ENCODE measurements around the gene CDK5. TPM values are rescaled to one million over a fixed set of nuclear protein-coding genes. Genes with fewer than 3 reads are reported as not detected.

Gene CDK5
- total and polyA plus RNA-seq, 2 of the 13 experiments (the other 11 are each of a cell fraction or from before 2014, with no cell fraction given), result 16.4 to 21.3 TPM

DNA sequence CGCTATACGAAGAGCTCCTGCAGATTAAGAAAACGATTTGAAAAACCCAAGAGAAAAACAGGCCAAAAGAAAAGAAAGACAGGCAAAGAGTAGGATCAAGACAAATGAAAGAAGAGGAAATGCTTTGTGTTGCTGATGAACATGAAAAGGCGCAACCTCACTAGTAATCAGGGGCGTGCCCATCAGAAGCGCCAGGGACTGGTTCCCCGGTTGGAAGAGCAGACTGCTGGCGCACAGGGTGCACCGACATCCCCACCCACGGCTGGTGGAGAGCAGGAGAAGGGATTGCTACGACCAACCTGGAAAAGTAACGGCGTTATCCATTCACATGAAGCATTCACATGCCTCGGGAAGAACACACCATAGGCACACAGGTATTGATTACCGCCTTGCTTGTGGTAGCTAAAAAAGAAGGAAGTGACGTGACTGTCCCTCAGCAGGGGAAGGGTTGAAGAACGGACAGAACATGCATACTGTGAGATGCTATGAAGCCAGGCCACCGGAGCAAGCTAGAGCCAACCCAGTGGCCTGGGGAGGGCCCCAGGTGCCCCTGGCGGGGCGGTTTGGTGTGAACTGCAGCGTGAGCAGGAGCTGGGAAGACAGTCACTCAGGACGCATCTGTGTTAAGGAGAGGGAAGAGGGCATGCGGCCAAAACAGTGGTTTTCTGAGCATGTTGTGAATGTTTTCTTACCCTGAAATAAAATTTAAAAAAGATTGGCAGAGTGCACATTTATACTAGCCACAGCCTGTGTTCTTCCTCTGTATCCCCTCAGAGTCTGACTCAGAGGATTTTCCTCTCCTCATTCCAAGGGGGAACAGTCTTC lies 46.9 kb upstream of the CDK5 start:
- ATAC-seq (no peak), DNase-seq (ENCODE audit: low spot score) (no peak), FAIRE-seq (no peak)
- peaks cover 14% of the 10 kb centered on the region for H3K4me1 ChIP-seq (ENCODE audit: insufficient read depth, low read length)
- no peaks in the 10 kb centered on the region for H3K27me3 ChIP-seq (ENCODE audit: control insufficient read depth in 1 of 2, insufficient read depth in 2 of 2, low read length in 2 of 2)
- intact Hi-C loops (cut with micrococcal nuclease; ENCODE audit: unreplicated experiment), result no loop called here
- peaks cover 49% of the 10 kb centered on the region for H3K79me2 ChIP-seq (ENCODE audit: insufficient read depth, low read length)
- in situ Hi-C loops (cut with HindIII; ENCODE audit: extremely low pct_ligation_motif_present, low pct_unique_long_range_greater_than_20kb), result no loop called here
- peaks cover 7 to 21% of the 10 kb centered on the region in 2 experiments; a peak in 3 of 5 replicates for H3K36me3 ChIP-seq (replicated peaks in 1 of 2; ENCODE audit: control insufficient read depth in 1 of 2, insufficient read depth in 2 of 2, low read length in 2 of 2)
- WGBS (ENCODE audit: low lambda C conversion rate), result 99% methylated on average over 23 of the region's 23 CpGs
- no peak overlapping the region for H3K4me2 ChIP-seq (ENCODE audit: low read depth, low read length)
- ChIA-PET CTCF (ENCODE audit: low intra/inter-chr PET ratio, low total read pairs) (no interaction called here), POLR2A (no interaction called here)
- H3K27ac ChIP-seq (ENCODE audit: extremely low read length, insufficient read depth, low read length), result no peak overlapping the region
- no peak overlapping the region for H2AFZ ChIP-seq (ENCODE audit: low read length)
- H4K20me1 ChIP-seq (ENCODE audit: insufficient read depth, low read length), result peaks cover 33% of the 10 kb centered on the region
- H3K9ac ChIP-seq (ENCODE audit: insufficient read depth, low read depth, low read length), result no peak overlapping the region
- H3K4me3 ChIP-seq (replicated peaks in 1 of 3; ENCODE audit: insufficient read depth in 1 of 3, low read depth in 2 of 3, low read length in 3 of 3), result no peak overlapping the region
- BruUV-seq (replicated peaks), result TSS peak; percentile 39
- H3K9me3 ChIP-seq (ENCODE audit: low read length), result no peaks in the 10 kb centered on the region
- TF ChIP-seq, protein P1, sequence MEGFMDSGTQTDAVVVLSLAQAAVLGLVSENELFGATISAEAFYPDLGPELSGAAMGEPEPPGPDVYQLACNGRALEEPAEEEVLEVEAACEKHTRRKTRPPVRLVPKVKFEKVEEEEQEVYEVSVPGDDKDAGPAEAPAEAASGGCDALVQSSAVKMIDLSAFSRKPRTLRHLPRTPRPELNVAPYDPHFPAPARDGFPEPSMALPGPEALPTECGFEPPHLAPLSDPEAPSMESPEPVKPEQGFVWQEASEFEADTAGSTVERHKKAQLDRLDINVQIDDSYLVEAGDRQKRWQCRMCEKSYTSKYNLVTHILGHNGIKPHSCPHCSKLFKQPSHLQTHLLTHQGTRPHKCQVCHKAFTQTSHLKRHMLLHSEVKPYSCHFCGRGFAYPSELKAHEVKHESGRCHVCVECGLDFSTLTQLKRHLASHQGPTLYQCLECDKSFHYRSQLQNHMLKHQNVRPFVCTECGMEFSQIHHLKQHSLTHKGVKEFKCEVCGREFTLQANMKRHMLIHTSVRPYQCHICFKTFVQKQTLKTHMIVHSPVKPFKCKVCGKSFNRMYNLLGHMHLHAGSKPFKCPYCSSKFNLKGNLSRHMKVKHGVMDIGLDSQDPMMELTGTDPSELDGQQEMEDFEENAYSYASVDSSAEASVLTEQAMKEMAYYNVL (CRISPR knock-in tag; IDR thresholded peaks at IDR 0.05; ENCODE audit: borderline replicate concordance), result no peak
- TF ChIP-seq TAF15 (IDR thresholded peaks at IDR 0.05; ENCODE audit: low read depth, low read length, poor library complexity, severe bottlenecking), result no peak
- TF ChIP-seq, protein P2, sequence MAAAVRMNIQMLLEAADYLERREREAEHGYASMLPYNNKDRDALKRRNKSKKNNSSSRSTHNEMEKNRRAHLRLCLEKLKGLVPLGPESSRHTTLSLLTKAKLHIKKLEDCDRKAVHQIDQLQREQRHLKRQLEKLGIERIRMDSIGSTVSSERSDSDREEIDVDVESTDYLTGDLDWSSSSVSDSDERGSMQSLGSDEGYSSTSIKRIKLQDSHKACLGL (CRISPR knock-in tag; IDR thresholded peaks at IDR 0.05), result no peak
- TF ChIP-seq, protein P3, sequence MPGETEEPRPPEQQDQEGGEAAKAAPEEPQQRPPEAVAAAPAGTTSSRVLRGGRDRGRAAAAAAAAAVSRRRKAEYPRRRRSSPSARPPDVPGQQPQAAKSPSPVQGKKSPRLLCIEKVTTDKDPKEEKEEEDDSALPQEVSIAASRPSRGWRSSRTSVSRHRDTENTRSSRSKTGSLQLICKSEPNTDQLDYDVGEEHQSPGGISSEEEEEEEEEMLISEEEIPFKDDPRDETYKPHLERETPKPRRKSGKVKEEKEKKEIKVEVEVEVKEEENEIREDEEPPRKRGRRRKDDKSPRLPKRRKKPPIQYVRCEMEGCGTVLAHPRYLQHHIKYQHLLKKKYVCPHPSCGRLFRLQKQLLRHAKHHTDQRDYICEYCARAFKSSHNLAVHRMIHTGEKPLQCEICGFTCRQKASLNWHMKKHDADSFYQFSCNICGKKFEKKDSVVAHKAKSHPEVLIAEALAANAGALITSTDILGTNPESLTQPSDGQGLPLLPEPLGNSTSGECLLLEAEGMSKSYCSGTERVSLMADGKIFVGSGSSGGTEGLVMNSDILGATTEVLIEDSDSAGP (CRISPR knock-in tag; IDR thresholded peaks at IDR 0.05; ENCODE audit: borderline replicate concordance), result no peak
- TF ChIP-seq, protein P4, sequence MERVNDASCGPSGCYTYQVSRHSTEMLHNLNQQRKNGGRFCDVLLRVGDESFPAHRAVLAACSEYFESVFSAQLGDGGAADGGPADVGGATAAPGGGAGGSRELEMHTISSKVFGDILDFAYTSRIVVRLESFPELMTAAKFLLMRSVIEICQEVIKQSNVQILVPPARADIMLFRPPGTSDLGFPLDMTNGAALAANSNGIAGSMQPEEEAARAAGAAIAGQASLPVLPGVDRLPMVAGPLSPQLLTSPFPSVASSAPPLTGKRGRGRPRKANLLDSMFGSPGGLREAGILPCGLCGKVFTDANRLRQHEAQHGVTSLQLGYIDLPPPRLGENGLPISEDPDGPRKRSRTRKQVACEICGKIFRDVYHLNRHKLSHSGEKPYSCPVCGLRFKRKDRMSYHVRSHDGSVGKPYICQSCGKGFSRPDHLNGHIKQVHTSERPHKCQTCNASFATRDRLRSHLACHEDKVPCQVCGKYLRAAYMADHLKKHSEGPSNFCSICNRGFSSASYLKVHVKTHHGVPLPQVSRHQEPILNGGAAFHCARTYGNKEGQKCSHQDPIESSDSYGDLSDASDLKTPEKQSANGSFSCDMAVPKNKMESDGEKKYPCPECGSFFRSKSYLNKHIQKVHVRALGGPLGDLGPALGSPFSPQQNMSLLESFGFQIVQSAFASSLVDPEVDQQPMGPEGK (CRISPR knock-in tag; IDR thresholded peaks at IDR 0.05), result no peak
- TF ChIP-seq, protein P5, sequence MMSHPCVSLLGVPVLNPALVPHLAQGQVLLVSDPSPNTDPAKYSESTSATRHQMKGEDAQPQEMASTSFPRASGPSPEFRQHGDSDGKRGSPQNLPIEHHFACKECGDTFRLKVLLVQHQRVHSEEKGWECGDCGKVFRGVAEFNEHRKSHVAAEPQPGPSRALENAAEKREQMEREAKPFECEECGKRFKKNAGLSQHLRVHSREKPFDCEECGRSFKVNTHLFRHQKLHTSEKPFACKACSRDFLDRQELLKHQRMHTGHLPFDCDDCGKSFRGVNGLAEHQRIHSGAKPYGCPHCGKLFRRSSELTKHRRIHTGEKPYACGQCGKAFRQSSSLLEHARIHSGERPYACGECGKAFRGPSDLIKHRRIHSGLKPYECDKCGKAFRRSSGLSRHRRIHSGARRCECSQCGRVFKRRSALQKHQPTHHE (CRISPR knock-in tag; IDR thresholded peaks at IDR 0.05; ENCODE audit: borderline replicate concordance), result no peak
- TF ChIP-seq, protein P6, sequence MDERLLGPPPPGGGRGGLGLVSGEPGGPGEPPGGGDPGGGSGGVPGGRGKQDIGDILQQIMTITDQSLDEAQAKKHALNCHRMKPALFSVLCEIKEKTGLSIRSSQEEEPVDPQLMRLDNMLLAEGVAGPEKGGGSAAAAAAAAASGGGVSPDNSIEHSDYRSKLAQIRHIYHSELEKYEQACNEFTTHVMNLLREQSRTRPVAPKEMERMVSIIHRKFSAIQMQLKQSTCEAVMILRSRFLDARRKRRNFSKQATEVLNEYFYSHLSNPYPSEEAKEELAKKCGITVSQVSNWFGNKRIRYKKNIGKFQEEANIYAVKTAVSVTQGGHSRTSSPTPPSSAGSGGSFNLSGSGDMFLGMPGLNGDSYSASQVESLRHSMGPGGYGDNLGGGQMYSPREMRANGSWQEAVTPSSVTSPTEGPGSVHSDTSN (CRISPR knock-in tag; IDR thresholded peaks at IDR 0.05), result no peak
- no peak for TF ChIP-seq NFKB2 (CRISPR knock-in tag; IDR thresholded peaks at IDR 0.05; ENCODE audit: borderline replicate concordance)
- no peak for TF ChIP-seq DR1 (CRISPR knock-in tag; IDR thresholded peaks at IDR 0.05)
- TF ChIP-seq NFIB (CRISPR knock-in tag; IDR thresholded peaks at IDR 0.05; ENCODE audit: borderline replicate concordance), result no peak
- TF ChIP-seq ZNF550 (CRISPR knock-in tag; IDR thresholded peaks at IDR 0.05; ENCODE audit: borderline replicate concordance), result no peak

Data from HepG2 (cell line).